Lower leg skin (tissue), 4 donors: ENCODE results near the gene GCNT4. TPM values are rescaled to one million over a fixed set of nuclear protein-coding genes. Genes with fewer than 3 reads are reported as not detected.

ENCODE experiments used
- DNase-seq, 2 donors: peaks; one replicate each; pipeline ENCODE4 v3.0.0-alpha.2; 2019; ENCODE audit warnings: low spot score in 2 of 2
- H3K4me3 ChIP-seq: fragments of 200-600 bp; sonication (generic); 2 replicates; pipeline ENCODE4 v1.5.1; 2017; ENCODE audit warnings: mild to moderate bottlenecking, low read depth; ENCODE audit not compliant: poor library complexity, severe bottlenecking
- POLR2A ChIP-seq, 2 donors: fragments of 450-650 bp; IDR thresholded peaks; one replicate each; pipeline ENCODE4 v1.6.1; 2016 to 2017; ENCODE audit warnings: antibody characterized with exemption in 2 of 2, mild to moderate bottlenecking in 1 of 2, moderate library complexity in 1 of 2
- WGBS, 2 donors: methylation state at CpG; one replicate each; pipeline ENCODE4 v1.1.5; 2018; 5-methylcytosine and 5-hydroxymethylcytosine counted together
- intact Hi-C: fragments of 100-400 bp; cut with DNase I; formaldehyde crosslinking; loops from one replicate; pipeline ENCODE4 v1.15.0; 2023; ENCODE audit warnings: low total_unique reads
- total RNA-seq, 4 donors: library from RNA; depleted of rRNA; stranded (reverse); fragments of >200 nt; gene quantifications; one replicate each; pipeline ENCODE4 v1.1.0, GENCODE V29; 2016
- TF ChIP-seq, protein P1 (sequence below), 3 donors: fragments of 450-650 bp; IDR thresholded peaks; one replicate each; pipeline ENCODE4 v1.5.1; 2016; ENCODE audit warnings: antibody characterized with exemption in 3 of 3, mild to moderate bottlenecking in 3 of 3, moderate library complexity in 2 of 3

The GCNT4 gene
- total RNA-seq, 4 donors from 2014 or later, result 2.6 to 5.5 (median 3.5) TPM

DNA sequence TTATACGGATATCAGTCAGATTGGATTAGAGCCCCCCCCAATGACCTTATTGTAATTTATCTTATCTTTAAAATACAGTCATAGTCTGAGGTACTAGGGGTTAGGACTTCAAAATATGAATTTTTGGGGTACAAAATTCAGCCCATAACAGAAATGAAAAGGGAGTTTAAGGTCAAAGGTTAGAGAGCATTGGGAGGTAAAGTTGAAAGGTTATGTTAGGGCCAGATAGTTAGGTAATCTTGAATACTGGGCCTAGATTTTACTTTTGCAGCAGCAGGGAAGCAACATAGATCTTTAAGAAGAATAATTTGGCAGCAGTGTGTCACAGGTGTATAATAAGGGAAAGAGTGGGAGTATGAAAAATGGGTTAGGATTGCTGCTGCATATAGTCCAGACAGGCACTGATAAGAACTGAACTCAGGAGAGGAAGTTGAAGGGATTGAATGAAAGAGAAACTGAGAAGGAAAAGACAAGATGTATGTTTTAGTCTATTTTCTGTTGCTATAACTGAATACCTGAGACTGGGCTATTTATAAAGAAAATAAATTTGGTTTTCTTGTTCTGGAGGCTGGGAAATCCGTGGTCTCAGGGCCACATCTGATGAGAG, 10.7 kb upstream of the GCNT4 start:
- 93 to 98% methylated on average over 2 of the region's 2 CpGs for WGBS, 2 donors
- H3K4me3 ChIP-seq, result no peak overlapping the region
- intact Hi-C loops, result no loop called here
- TF ChIP-seq, protein P1, sequence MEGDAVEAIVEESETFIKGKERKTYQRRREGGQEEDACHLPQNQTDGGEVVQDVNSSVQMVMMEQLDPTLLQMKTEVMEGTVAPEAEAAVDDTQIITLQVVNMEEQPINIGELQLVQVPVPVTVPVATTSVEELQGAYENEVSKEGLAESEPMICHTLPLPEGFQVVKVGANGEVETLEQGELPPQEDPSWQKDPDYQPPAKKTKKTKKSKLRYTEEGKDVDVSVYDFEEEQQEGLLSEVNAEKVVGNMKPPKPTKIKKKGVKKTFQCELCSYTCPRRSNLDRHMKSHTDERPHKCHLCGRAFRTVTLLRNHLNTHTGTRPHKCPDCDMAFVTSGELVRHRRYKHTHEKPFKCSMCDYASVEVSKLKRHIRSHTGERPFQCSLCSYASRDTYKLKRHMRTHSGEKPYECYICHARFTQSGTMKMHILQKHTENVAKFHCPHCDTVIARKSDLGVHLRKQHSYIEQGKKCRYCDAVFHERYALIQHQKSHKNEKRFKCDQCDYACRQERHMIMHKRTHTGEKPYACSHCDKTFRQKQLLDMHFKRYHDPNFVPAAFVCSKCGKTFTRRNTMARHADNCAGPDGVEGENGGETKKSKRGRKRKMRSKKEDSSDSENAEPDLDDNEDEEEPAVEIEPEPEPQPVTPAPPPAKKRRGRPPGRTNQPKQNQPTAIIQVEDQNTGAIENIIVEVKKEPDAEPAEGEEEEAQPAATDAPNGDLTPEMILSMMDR (IDR thresholded peaks at IDR 0.05), result no peak
- no peak for TF ChIP-seq POLR2A (IDR thresholded peaks at IDR 0.05)
- no peak for DNase-seq

- no peak overlapping the region for H3K4me3 ChIP-seq
- intact Hi-C loops, result loop anchor here (10.0 kb wide), 1 partner anchor 175 kb away; the partner anchor contains the start of gene ANKRD31
- no peak for DNase-seq
- WGBS, 2 donors, result 64 to 69% methylated on average over 4 of the region's 4 CpGs
- no peak for TF ChIP-seq POLR2A (IDR thresholded peaks at IDR 0.05)
- TF ChIP-seq, protein P1 (IDR thresholded peaks at IDR 0.05), result no peak
Measured at GRCh38 chr5:75059912-75060545, 7.7 kb upstream of the GCNT4 start.

DNA sequence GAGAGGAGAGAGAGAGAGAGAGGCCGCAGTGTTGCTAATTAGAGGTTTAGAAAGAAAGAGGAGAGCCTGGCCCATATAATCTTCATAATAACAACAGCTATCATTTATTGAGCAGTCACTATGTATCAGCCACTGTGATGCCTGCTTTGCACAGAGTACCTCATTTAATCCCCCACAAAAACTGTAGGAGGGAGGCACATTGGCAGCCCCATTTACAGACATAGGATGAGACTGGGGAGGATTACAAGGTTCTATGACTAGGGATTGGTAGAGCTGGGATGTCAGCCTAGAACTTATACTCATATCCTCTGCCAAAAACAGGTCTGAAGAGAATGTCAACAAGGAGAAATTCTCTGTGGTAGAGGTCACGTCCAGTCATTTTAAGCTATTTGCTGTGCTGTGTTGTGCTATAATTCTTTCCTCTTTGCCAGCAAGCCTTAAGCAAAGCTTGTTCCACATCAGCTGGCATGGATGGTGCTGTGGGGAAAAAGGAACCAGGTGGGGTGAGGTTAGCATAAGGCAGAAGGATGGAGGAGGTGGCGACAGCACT, 6.7 kb upstream of the GCNT4 start:
- DNase-seq, result no peak
- no peak overlapping the region for H3K4me3 ChIP-seq
- 90 to 92% methylated on average over 3 of the region's 3 CpGs for WGBS, 2 donors
- TF ChIP-seq POLR2A (IDR thresholded peaks at IDR 0.05), result no peak
- TF ChIP-seq, protein P1 (IDR thresholded peaks at IDR 0.05), result no peak
- intact Hi-C loops, result loop anchor here (10.0 kb wide), 1 partner anchor 176 kb away; the partner anchor contains the start of gene ANKRD31

- H3K4me3 ChIP-seq, result no peak overlapping the region
- 24 to 25% methylated on average over 2 of the region's 2 CpGs for WGBS, 2 donors
- no peak for TF ChIP-seq POLR2A (IDR thresholded peaks at IDR 0.05)
- TF ChIP-seq, protein P1 (IDR thresholded peaks at IDR 0.05), result no peak
- intact Hi-C loops, result loop anchor here (10.0 kb wide), 1 partner anchor 177 kb away; the partner anchor contains the start of gene ANKRD31
- no peak for DNase-seq
Measured at GRCh38 chr5:75057561-75057960, 5.2 kb upstream of the GCNT4 start.

DNA sequence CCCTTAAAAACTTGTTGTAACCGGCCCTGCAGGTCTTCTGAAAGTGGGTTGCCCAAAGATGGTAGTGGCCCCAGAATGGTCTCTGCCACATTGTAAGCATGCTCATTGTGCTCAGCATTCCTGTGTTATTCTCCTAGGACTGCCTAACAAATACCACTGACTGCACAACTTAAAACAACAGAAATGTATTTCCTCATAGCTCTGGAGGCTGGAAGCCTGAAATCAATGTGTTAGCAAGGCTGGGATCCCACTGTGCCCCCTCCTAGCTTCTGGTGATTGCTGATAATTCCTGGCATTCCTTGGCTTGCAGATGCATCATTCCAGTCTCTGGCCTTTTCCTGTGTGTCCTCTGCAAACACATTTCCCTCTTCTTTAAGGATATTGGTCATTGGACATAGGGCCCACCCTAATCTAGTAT, 3.4 kb upstream of the GCNT4 start:
- WGBS, 2 donors, result 95 to 100% methylated on average over 1 of the region's 1 CpG
- no peak for DNase-seq
- H3K4me3 ChIP-seq, result no peak overlapping the region
- intact Hi-C loops, result loop anchor here (10.0 kb wide), 1 partner anchor 179 kb away; the partner anchor contains the start of gene ANKRD31
- TF ChIP-seq, protein P1 (IDR thresholded peaks at IDR 0.05), result no peak
- no peak for TF ChIP-seq POLR2A (IDR thresholded peaks at IDR 0.05)
